K562 (cell line): ENCODE results near the gene MTO1. TPM values are rescaled to one million over a fixed set of nuclear protein-coding genes. Genes with fewer than 3 reads are reported as not detected.

Experiments used
- ETV5 ChIP-seq: sonication (generic); formaldehyde crosslinking; IDR thresholded peaks from 2 replicates; pipeline ENCODE4 v1.4.0; 2020; ENCODE audit warnings: low read depth, mild to moderate bottlenecking, missing genetic modification reagents
- KDM4B ChIP-seq, 2 experiments: fragments of 450-650 bp in 1 of 2; sonication (generic) in 1 of 2; IDR thresholded peaks; 2 replicates each; pipeline ENCODE4 v1.6.1; 2016 to 2017; ENCODE audit warnings: borderline replicate concordance in 2 of 2, antibody characterized with exemption in 1 of 2, low read depth in 1 of 2, mild to moderate bottlenecking in 1 of 2
- NBN ChIP-seq: fragments of 450-650 bp; IDR thresholded peaks from 2 replicates; pipeline ENCODE4 v1.6.1; 2016; ENCODE audit warnings: low read depth, mild to moderate bottlenecking
- NR2C1 ChIP-seq, 2 experiments: fragments of 450-650 bp; IDR thresholded peaks; 2 replicates each; pipeline ENCODE4 v1.6.1; 2017; ENCODE audit warnings: mild to moderate bottlenecking in 2 of 2, antibody characterized with exemption in 1 of 2, inconsistent platforms in 1 of 2, missing compliant biosample characterization in 1 of 2, missing genetic modification characterization in 1 of 2
- POLR2AphosphoS5 ChIP-seq: IDR thresholded peaks from 2 replicates; pipeline ENCODE4 v1.6.1; 2011; ENCODE audit warnings: mild to moderate bottlenecking, low read depth, low read length, moderate library complexity; ENCODE audit not compliant: control insufficient read depth, insufficient read depth
- PRDM10 ChIP-seq: fragments of 450-650 bp; IDR thresholded peaks from 2 replicates; pipeline ENCODE4 v1.6.1; 2018; ENCODE audit not compliant: partially characterized antibody
- PTRF ChIP-seq: fragments of 450-650 bp; IDR thresholded peaks from 2 replicates; pipeline ENCODE4 v1.6.1; 2016; ENCODE audit warnings: mild to moderate bottlenecking, missing genetic modification characterization, missing compliant biosample characterization
- RAD21 ChIP-seq, 2 experiments: fragments of 250-450 bp in 1 of 2; fragments of 450-650 bp in 1 of 2; sonication (Bioruptor Pico) in 1 of 2; formaldehyde crosslinking in 1 of 2; IDR thresholded peaks in 1 of 2; conservative IDR thresholded peaks in 1 of 2; 2 replicates each; pipeline versions ENCODE4 v1.4.0 to v1.8.0; 2020 to 2022; ENCODE audit warnings: mild to moderate bottlenecking in 2 of 2, moderate library complexity in 1 of 2
- SAP30 ChIP-seq: fragments of 200-600 bp; sonication (generic); IDR thresholded peaks from 2 replicates; pipeline ENCODE4 v1.6.1; 2012; ENCODE audit warnings: borderline replicate concordance, low read depth, mild to moderate bottlenecking, moderate library complexity, low read length, control low read depth, inconsistent platforms; ENCODE audit not compliant: insufficient read depth, poor library complexity, severe bottlenecking
- SP2 ChIP-seq: IDR thresholded peaks from 2 replicates; pipeline ENCODE4 v1.6.1; 2011; ENCODE audit warnings: mild to moderate bottlenecking, low read depth, low read length, moderate library complexity; ENCODE audit not compliant: poor library complexity, severe bottlenecking; ENCODE audit errors: extremely low read depth
- WHSC1 ChIP-seq: IDR thresholded peaks from one replicate; pipeline ENCODE4 v1.6.1; 2012; ENCODE audit warnings: low read length, control low read depth, inconsistent platforms
- ZBTB1 ChIP-seq: sonication (generic); formaldehyde crosslinking; IDR thresholded peaks from 2 replicates; pipeline ENCODE4 v1.8.1; 2023; ENCODE audit warnings: missing genetic modification reagents, low read depth, mild to moderate bottlenecking, borderline replicate concordance
- ZBTB8A ChIP-seq: fragments of 450-650 bp; IDR thresholded peaks from 2 replicates; pipeline ENCODE4 v1.6.1; 2018; ENCODE audit warnings: mild to moderate bottlenecking, moderate library complexity; ENCODE audit not compliant: partially characterized antibody
- ZNF239 ChIP-seq: fragments of 250-450 bp; sonication (Bioruptor Pico); IDR thresholded peaks from 2 replicates; pipeline ENCODE4 v1.4.0; 2020; ENCODE audit warnings: mild to moderate bottlenecking
- ZNF551 ChIP-seq: fragments of 250-450 bp; sonication (Bioruptor Pico); IDR thresholded peaks from 2 replicates; pipeline ENCODE4 v1.5.0; 2021; ENCODE audit warnings: mild to moderate bottlenecking, moderate library complexity
- ZNF740 ChIP-seq, 3 experiments: fragments of 200-800 bp in 1 of 3; sonication (Bioruptor generic) in 1 of 3; sonication (generic) in 1 of 3; formaldehyde crosslinking in 1 of 3; IDR thresholded peaks; 2 replicates each; pipeline versions ENCODE4 v1.6.1 to v1.8.0; 2016 to 2022; ENCODE audit warnings: mild to moderate bottlenecking in 2 of 3, missing compliant biosample characterization in 2 of 3, missing genetic modification characterization in 2 of 3, missing genetic modification reagents in 1 of 3
- polyA plus RNA-seq, 8 experiments: library from polyadenylated mRNA; depleted of rRNA in 4 of 8; stranded (reverse) in 5 of 8; unstranded in 3 of 8; fragments of >200 nt; fragmentation: Nextera tagmentation in 2 of 8; fragmentation: Illumina TruSeq in 1 of 8; extraction: Ambion mirVana in 2 of 8; extraction: Trizol in 1 of 8; gene quantifications; 2 replicates each; pipeline versions ENCODE4 v1.2.1 to v1.2.3, GENCODE V29; 2011 to 2014; ENCODE audit warnings: inconsistent platforms in 1 of 8, missing spikeins in 1 of 8
- total RNA-seq, 7 experiments: library from RNA; depleted of rRNA in 6 of 7; stranded (reverse); fragments of >200 nt in 6 of 7; fragmentation: Illumina TruSeq in 2 of 7; extraction: Trizol in 2 of 7; gene quantifications; 2 replicates each; pipeline versions ENCODE4 v1.2.1 to v1.2.3, GENCODE V29; 2011 to 2021; ENCODE audit warnings: low replicate concordance in 1 of 7
- TF ChIP-seq, protein P1 (sequence below): fragments of 450-650 bp; IDR thresholded peaks from 2 replicates; pipeline ENCODE4 v1.7.1; 2018; ENCODE audit warnings: mild to moderate bottlenecking, low read depth; ENCODE audit not compliant: partially characterized antibody

MTO1 gene
- total and polyA plus RNA-seq, 9 of the 15 experiments (the other 6 are each of a cell fraction or from before 2014, with no cell fraction given), result 33.4 to 62.3 (median 50.6) TPM

GRCh38 chr6:73521351-73521985, 59.9 kb downstream of the MTO1 start (continued):
- TF ChIP-seq, protein P1, sequence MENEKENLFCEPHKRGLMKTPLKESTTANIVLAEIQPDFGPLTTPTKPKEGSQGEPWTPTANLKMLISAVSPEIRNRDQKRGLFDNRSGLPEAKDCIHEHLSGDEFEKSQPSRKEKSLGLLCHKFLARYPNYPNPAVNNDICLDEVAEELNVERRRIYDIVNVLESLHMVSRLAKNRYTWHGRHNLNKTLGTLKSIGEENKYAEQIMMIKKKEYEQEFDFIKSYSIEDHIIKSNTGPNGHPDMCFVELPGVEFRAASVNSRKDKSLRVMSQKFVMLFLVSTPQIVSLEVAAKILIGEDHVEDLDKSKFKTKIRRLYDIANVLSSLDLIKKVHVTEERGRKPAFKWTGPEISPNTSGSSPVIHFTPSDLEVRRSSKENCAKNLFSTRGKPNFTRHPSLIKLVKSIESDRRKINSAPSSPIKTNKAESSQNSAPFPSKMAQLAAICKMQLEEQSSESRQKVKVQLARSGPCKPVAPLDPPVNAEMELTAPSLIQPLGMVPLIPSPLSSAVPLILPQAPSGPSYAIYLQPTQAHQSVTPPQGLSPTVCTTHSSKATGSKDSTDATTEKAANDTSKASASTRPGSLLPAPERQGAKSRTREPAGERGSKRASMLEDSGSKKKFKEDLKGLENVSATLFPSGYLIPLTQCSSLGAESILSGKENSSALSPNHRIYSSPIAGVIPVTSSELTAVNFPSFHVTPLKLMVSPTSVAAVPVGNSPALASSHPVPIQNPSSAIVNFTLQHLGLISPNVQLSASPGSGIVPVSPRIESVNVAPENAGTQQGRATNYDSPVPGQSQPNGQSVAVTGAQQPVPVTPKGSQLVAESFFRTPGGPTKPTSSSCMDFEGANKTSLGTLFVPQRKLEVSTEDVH, result no peak
- TF ChIP-seq ZBTB8A (no peak), ETV5 (CRISPR knock-in tag) (peak; percentile 29), ZNF551 (no peak), NBN (no peak), ZBTB1 (no peak), KDM4B (IDR thresholded peaks at IDR 0.05; ENCODE audit: borderline replicate concordance in 2 of 2, low read depth in 1 of 2) (0 out of 4 replicates have a peak, but pooled peaks of 1 of the 2 experiments have one; percentile 1), PTRF (tag) (no peak), SAP30 (peak; percentile 67), ZNF740 (CRISPR knock-in tag; IDR thresholded peaks at IDR 0.05) (peak; percentile 98), ZNF740 (tag; IDR thresholded peaks at IDR 0.05) (peak in 1 of 2 experiments; percentile 94; a peak in 2 of 4 replicates), PRDM10 (peak; percentile 76), ZNF239 (CRISPR knock-in tag) (no peak), NR2C1 (IDR thresholded peaks at IDR 0.05) (no peak), NR2C1 (tag; IDR thresholded peaks at IDR 0.05) (no peak), SP2 (peak; percentile 33), POLR2AphosphoS5 (0 out of 2 replicates have a peak, but pooled peaks have one; percentile 21), WHSC1 (no peak), RAD21 (CRISPR knock-in tag; conservative IDR thresholded peaks at IDR 0.05 in 1 of 2, IDR thresholded peaks at IDR 0.05 in 1 of 2) (no peak)
